ENCODE measurements around the gene PPP1R13B.
"Not testable (repeated sequence)": the region's sequence is repeated elsewhere in the genome, so short reads cannot be mapped to it uniquely, and the experiment has no call there.

The PPP1R13B gene

DNA sequence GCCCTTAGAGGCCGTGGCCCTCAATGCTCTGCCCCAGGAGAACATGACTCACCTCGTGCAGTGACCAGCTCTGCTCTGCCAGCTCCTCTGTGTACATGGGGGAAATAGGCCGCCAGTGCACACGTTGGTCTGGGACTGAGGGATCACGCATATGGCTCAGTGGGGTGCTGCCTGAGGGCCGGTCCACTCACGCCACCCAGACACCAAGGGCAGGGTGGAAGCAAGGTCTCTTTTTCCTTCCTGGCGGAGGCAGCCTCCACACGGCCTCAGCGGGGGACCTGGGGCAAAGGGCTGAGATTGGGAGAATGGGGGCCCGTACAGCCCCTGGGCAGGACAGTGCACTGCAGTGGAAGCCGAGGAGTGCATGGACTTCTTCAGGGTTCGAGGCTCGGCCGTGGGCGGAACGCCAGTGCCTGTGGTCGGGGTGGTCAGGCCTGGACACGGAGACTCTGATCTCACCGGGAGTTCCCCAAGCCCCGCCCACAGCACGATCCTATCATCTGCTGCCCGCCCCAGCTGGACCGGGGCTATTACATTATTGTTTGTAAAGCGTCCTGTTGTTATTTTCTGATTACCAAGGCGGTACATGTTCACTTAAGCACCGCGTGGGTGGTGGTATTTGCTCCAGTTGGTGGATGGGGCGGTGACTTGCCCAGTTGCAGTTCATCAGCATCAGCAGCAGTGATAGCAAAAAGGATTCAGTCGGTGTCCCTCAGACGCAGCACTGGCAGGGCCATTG lies 42.1 kb upstream of the PPP1R13B start:
- Histone ChIP-seq H3K4me3 (ENCODE audit: low read depth, low read length) (no peak overlapping the region), H3K27ac (ENCODE audit: extremely low read depth, low read depth, low read length) (no peak overlapping the region), H3K9me3 (ENCODE audit: control insufficient read depth, insufficient read depth, low read depth, low read length) (no peaks in the 10 kb centered on the region), H3K4me1 (ENCODE audit: control insufficient read depth, insufficient read depth, low read length) (no peaks in the 10 kb centered on the region; the same call in 1 of the 2 replicates), H3K36me3 (ENCODE audit: control insufficient read depth in 2 of 2, insufficient read depth in 1 of 2, low read length in 2 of 2) (no peaks in the 10 kb centered on the region)
- ChIA-PET POLR2A (no interaction called here), CTCF (interaction anchor here (0.9 to 2.0 kb wide), 3 partner anchors 10 to 81 kb away, joined by 3 to 13 read pairs (median 3); no protein-coding TSS in a partner anchor)
- TF ChIP-seq HOXC10 (CRISPR knock-in tag; IDR thresholded peaks at IDR 0.05) (no peak), ZNF585B (tag by site-specific recombination; IDR thresholded peaks at IDR 0.05) (no peak), PATZ1 (tag by site-specific recombination; IDR thresholded peaks at IDR 0.05) (0 out of 2 replicates have a peak, but pooled peaks have one; percentile 30), ZNF521 (tag by site-specific recombination; IDR thresholded peaks at IDR 0.05) (no peak), SP2 (tag by site-specific recombination; IDR thresholded peaks at IDR 0.05) (peak; percentile 48), ZIC2 (tag by site-specific recombination; IDR thresholded peaks at IDR 0.05) (peak; percentile 21; the same call in 1 of the 2 replicates), ZNF76 (tag by site-specific recombination; IDR thresholded peaks at IDR 0.05; ENCODE audit: borderline replicate concordance, low read depth) (no peak), KLF10 (tag by site-specific recombination; IDR thresholded peaks at IDR 0.05) (0 out of 2 replicates have a peak, but pooled peaks have one; percentile 21), ZFHX2 (tag by site-specific recombination; conservative IDR thresholded peaks at IDR 0.05) (peak; percentile 95), ZNF404 (tag by site-specific recombination; IDR thresholded peaks at IDR 0.05) (no peak), MYNN (tag by site-specific recombination; IDR thresholded peaks at IDR 0.05; ENCODE audit: borderline replicate concordance) (no peak), EGR2 (tag by site-specific recombination; IDR thresholded peaks at IDR 0.05; ENCODE audit: low read depth) (peak; percentile 92), MZF1 (tag by site-specific recombination; IDR thresholded peaks at IDR 0.05; ENCODE audit: borderline replicate concordance) (no peak)
- TF ChIP-seq, protein P1, sequence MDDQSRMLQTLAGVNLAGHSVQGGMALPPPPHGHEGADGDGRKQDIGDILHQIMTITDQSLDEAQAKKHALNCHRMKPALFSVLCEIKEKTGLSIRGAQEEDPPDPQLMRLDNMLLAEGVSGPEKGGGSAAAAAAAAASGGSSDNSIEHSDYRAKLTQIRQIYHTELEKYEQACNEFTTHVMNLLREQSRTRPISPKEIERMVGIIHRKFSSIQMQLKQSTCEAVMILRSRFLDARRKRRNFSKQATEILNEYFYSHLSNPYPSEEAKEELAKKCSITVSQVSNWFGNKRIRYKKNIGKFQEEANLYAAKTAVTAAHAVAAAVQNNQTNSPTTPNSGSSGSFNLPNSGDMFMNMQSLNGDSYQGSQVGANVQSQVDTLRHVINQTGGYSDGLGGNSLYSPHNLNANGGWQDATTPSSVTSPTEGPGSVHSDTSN (CRISPR knock-in tag; IDR thresholded peaks at IDR 0.05): no peak
- TF ChIP-seq, protein P2, sequence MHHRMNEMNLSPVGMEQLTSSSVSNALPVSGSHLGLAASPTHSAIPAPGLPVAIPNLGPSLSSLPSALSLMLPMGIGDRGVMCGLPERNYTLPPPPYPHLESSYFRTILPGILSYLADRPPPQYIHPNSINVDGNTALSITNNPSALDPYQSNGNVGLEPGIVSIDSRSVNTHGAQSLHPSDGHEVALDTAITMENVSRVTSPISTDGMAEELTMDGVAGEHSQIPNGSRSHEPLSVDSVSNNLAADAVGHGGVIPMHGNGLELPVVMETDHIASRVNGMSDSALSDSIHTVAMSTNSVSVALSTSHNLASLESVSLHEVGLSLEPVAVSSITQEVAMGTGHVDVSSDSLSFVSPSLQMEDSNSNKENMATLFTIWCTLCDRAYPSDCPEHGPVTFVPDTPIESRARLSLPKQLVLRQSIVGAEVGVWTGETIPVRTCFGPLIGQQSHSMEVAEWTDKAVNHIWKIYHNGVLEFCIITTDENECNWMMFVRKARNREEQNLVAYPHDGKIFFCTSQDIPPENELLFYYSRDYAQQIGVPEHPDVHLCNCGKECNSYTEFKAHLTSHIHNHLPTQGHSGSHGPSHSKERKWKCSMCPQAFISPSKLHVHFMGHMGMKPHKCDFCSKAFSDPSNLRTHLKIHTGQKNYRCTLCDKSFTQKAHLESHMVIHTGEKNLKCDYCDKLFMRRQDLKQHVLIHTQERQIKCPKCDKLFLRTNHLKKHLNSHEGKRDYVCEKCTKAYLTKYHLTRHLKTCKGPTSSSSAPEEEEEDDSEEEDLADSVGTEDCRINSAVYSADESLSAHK (tag by site-specific recombination; IDR thresholded peaks at IDR 0.05): no peak

DNA sequence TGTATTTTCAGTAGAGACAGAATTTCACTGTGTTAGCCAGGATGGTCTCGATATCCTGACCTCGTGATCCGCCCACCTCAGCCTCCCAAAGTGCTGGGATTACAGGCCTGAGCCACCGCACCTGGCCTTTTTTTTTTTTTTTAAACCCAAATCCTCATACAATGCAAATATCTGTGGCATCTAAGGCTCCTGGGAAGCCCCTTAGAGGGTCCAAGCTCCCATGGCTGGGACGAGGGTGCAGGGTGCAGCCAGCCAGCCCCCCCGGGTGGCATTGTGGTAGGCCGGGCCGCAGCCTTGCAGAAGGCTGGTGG lies 41.6 kb upstream of the PPP1R13B start:
- H3K4me1 ChIP-seq (ENCODE audit: control insufficient read depth, insufficient read depth, low read length); H3K36me3 ChIP-seq (ENCODE audit: control insufficient read depth in 2 of 2, insufficient read depth in 1 of 2, low read length in 2 of 2); H3K27ac ChIP-seq (ENCODE audit: extremely low read depth, low read depth, low read length); H3K9me3 ChIP-seq (ENCODE audit: control insufficient read depth, insufficient read depth, low read depth, low read length); POLR2A ChIA-PET; H3K4me3 ChIP-seq (ENCODE audit: low read depth, low read length); CTCF ChIA-PET: not testable (repeated sequence)

- H3K9me3 ChIP-seq (ENCODE audit: control insufficient read depth, insufficient read depth, low read depth, low read length): no peaks in the 10 kb centered on the region
- TF ChIP-seq, protein P3, sequence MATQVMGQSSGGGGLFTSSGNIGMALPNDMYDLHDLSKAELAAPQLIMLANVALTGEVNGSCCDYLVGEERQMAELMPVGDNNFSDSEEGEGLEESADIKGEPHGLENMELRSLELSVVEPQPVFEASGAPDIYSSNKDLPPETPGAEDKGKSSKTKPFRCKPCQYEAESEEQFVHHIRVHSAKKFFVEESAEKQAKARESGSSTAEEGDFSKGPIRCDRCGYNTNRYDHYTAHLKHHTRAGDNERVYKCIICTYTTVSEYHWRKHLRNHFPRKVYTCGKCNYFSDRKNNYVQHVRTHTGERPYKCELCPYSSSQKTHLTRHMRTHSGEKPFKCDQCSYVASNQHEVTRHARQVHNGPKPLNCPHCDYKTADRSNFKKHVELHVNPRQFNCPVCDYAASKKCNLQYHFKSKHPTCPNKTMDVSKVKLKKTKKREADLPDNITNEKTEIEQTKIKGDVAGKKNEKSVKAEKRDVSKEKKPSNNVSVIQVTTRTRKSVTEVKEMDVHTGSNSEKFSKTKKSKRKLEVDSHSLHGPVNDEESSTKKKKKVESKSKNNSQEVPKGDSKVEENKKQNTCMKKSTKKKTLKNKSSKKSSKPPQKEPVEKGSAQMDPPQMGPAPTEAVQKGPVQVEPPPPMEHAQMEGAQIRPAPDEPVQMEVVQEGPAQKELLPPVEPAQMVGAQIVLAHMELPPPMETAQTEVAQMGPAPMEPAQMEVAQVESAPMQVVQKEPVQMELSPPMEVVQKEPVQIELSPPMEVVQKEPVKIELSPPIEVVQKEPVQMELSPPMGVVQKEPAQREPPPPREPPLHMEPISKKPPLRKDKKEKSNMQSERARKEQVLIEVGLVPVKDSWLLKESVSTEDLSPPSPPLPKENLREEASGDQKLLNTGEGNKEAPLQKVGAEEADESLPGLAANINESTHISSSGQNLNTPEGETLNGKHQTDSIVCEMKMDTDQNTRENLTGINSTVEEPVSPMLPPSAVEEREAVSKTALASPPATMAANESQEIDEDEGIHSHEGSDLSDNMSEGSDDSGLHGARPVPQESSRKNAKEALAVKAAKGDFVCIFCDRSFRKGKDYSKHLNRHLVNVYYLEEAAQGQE (tag by site-specific recombination; IDR thresholded peaks at IDR 0.05): no peak
- TF ChIP-seq ZNF544 (tag by site-specific recombination; IDR thresholded peaks at IDR 0.05): no peak
- ChIA-PET POLR2A (no interaction called here), CTCF (interaction anchor here (1.4 kb wide), 1 partner anchor 15 kb away, joined by 4 read pairs; no protein-coding TSS in a partner anchor)
- no peak overlapping the region for H3K4me3 ChIP-seq (ENCODE audit: low read depth, low read length)
- no peaks in the 10 kb centered on the region for H3K36me3 ChIP-seq (ENCODE audit: control insufficient read depth in 2 of 2, insufficient read depth in 1 of 2, low read length in 2 of 2)
- H3K27ac ChIP-seq (ENCODE audit: extremely low read depth, low read depth, low read length): no peak overlapping the region
- no peaks in the 10 kb centered on the region; the same call in 1 of the 2 replicates for H3K4me1 ChIP-seq (ENCODE audit: control insufficient read depth, insufficient read depth, low read length)
Observed at GRCh38 chr14:103887557-103888115, 40.3 kb upstream of the PPP1R13B start.

All from HEK293 (cell line).